HG03066 (cell line): ENCODE measurements around the gene FBXW11.

Source experiments
- ATAC-seq: cut with Tn5 transposase; IDR thresholded peaks from one replicate; pipeline ENCODE4 v1.9.1; 2021; ENCODE audit warnings: low read depth; ENCODE audit not compliant: unreplicated experiment

FBXW11 gene

DNA sequence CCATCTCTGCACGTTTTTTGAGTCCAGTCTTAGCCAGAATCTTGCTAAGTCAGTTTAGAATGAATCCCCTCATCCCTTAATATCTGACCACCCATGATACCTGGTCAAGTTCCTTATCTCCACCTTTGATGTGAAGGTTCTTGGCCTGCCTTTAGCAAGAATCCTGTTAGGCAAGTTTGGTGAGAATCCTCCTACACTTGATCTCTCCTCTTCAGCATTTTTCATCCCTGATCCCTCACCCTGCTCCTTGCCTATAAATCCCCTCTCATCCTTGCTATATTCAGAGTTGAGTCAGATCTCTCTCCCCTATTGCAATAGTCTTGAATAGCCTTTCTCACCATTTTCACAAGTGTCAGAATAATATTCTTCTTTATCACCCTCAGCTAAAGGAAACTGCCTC, 189.8 kb downstream of the FBXW11 start:
- ATAC-seq = no peak

DNA sequence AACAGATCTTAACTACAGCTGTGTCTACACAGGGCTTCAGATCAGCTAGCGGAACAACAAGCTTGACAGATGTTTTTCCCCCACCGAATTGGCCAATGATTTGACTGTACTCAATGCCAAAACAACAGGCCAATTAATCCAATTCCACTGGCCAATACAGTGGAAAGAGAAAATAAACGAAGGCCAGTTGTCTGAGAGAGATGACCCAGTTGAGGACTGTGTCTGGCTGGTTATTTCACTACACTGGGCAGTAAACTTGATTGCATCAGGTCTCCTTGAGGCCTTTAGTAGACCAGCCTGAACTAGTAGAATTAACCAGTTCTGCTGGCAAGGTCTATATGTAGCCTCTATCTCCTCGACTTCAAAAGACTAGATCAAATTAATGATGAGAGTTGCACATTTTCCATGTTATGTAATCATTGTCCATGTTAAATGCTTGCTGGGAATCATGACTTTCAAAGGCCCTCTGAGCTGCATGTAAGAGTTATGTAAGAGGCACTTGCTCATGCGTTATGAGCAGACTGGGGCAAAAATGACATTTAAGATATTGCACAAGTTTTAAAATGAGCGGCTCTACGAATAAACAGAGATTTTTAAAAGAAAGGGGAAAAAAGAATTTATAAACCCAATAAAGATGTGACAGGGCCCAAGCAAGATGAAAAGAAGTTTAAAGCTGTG, 192.5 kb downstream of the FBXW11 start:
- no peak for ATAC-seq

DNA sequence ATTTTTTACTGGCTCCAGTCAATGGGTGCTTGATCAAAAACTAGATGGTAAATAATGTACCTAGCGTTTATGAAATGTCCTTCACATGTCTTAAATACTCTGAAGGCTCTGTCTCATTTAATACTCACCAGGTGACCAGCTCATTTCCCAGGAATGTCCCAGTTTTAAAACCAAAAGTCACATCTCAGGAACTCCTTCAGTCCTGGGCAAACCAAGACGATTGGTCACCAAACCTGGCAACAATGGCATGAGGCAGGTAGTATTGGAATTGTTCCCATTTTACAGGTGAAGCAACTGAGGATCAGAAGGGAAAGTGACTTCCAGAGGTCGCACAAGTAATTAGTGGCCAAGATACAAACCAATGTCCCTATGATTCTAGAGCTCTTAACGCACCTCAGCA, 193.2 kb downstream of the FBXW11 start:
- no peak for ATAC-seq
